Measurements from ENCODE around the gene FLVCR2. TPM values are rescaled to one million over a fixed set of nuclear protein-coding genes. Genes with fewer than 3 reads are reported as not detected.
"Not testable (repeated sequence)": the region's sequence is repeated elsewhere in the genome, so short reads cannot be mapped to it uniquely, and the experiment has no call there.

FLVCR2 gene
- total and polyA plus RNA-seq, 5 donors from 2014 or later, result 4.4 to 7.7 (median 5.4) TPM

GRCh38 chr14:75597149-75597548 lies 18.7 kb downstream of the FLVCR2 start:
- H3K4me3 ChIP-seq (ENCODE audit: low read depth, low read length), result no peak overlapping the region
- Mint-ChIP-seq H3K27ac (no peak overlapping the region), H3K4me3 (no peak overlapping the region), H3K4me1 (peaks cover 0 to 20% (median 1%) of the 10 kb centered on the region in 4 donors), H3K27me3 (peaks cover 4% of the 10 kb centered on the region), H3K36me3 (peaks cover 5% of the 10 kb centered on the region), H3K9me3 (peaks cover 0 to 2% (median 0%) of the 10 kb centered on the region in 7 donors)
- no peaks in the 10 kb centered on the region for H3K36me3 ChIP-seq (ENCODE audit: control insufficient read depth, insufficient read depth, low read length)
- no peak overlapping the region for H3K27ac ChIP-seq (ENCODE audit: insufficient read depth, low read length, poor library complexity, severe bottlenecking)
- ATAC-seq (ENCODE audit: low read depth in 2 of 2) (no peak), DNase-seq (no peak)
- no peaks in the 10 kb centered on the region for H3K27me3 ChIP-seq (ENCODE audit: control insufficient read depth, insufficient read depth, low read length)
- no peaks in the 10 kb centered on the region for H3K4me1 ChIP-seq (ENCODE audit: control insufficient read depth, insufficient read depth, low read length, poor library complexity, severe bottlenecking)
- H3K9me3 ChIP-seq (ENCODE audit: control insufficient read depth in 2 of 2, low read length in 2 of 2), result no peaks in the 10 kb centered on the region

GRCh38 chr14:75600100-75600499 lies 21.7 kb downstream of the FLVCR2 start:
- not testable (repeated sequence) for H3K4me1 ChIP-seq (ENCODE audit: control insufficient read depth, insufficient read depth, low read length, poor library complexity, severe bottlenecking); H3K4me3 Mint-ChIP-seq; H3K27ac ChIP-seq (ENCODE audit: insufficient read depth, low read length, poor library complexity, severe bottlenecking); H3K27me3 Mint-ChIP-seq; H3K9me3 ChIP-seq (ENCODE audit: control insufficient read depth in 2 of 2, low read length in 2 of 2); H3K27me3 ChIP-seq (ENCODE audit: control insufficient read depth, insufficient read depth, low read length); H3K36me3 ChIP-seq (ENCODE audit: control insufficient read depth, insufficient read depth, low read length); H3K36me3 Mint-ChIP-seq; H3K4me3 ChIP-seq (ENCODE audit: low read depth, low read length); H3K9me3 Mint-ChIP-seq; ATAC-seq (ENCODE audit: low read depth in 2 of 2); H3K27ac Mint-ChIP-seq
- DNase-seq, result peak in 1 of 3 donors; percentile 27
- H3K4me1 Mint-ChIP-seq, result peaks cover 0 to 12% (median 2%) of the 10 kb centered on the region in 4 donors

DNA sequence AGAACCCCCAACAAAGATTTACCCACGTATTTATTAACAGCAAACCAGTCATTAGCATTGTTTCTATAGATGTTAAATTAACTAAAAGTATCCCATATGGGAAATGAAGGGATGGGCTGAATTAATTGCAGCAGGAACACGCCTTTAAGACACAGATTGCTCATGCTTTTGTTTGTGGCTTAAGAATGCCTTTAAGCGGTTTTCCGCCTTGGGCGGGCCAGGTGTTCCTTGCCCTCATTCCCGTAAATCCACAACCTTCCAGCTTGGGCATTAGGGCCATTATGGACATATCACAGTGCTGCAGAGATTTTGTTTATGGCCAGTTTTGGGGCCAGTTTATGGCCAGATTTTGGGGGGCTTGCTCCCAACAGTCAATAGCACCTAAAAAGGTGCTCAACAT lies 22.6 kb downstream of the FLVCR2 start:
- H3K36me3 Mint-ChIP-seq; H3K36me3 ChIP-seq (ENCODE audit: control insufficient read depth, insufficient read depth, low read length); H3K9me3 Mint-ChIP-seq; DNase-seq; H3K27me3 ChIP-seq (ENCODE audit: control insufficient read depth, insufficient read depth, low read length); H3K27me3 Mint-ChIP-seq; H3K4me3 ChIP-seq (ENCODE audit: low read depth, low read length); H3K27ac ChIP-seq (ENCODE audit: insufficient read depth, low read length, poor library complexity, severe bottlenecking); ATAC-seq (ENCODE audit: low read depth in 2 of 2); H3K27ac Mint-ChIP-seq; H3K9me3 ChIP-seq (ENCODE audit: control insufficient read depth in 2 of 2, low read length in 2 of 2); H3K4me1 ChIP-seq (ENCODE audit: control insufficient read depth, insufficient read depth, low read length, poor library complexity, severe bottlenecking); H3K4me3 Mint-ChIP-seq: not testable (repeated sequence)
- peaks cover 0 to 12% (median 3%) of the 10 kb centered on the region in 4 donors for H3K4me1 Mint-ChIP-seq

- H3K27ac Mint-ChIP-seq, result no peak overlapping the region
- H3K4me3 Mint-ChIP-seq, result no peak overlapping the region
- H3K27me3 Mint-ChIP-seq, result peaks cover 4% of the 10 kb centered on the region
- H3K36me3 Mint-ChIP-seq, result peaks cover 7% of the 10 kb centered on the region
- Histone ChIP-seq H3K36me3 (ENCODE audit: control insufficient read depth, insufficient read depth, low read length) (peaks cover 2% of the 10 kb centered on the region), H3K27me3 (ENCODE audit: control insufficient read depth, insufficient read depth, low read length) (no peaks in the 10 kb centered on the region), H3K9me3 (ENCODE audit: control insufficient read depth in 2 of 2, low read length in 2 of 2) (peaks cover 3 to 7% of the 10 kb centered on the region in 2 experiments), H3K27ac (ENCODE audit: insufficient read depth, low read length, poor library complexity, severe bottlenecking) (no peak overlapping the region), H3K4me3 (ENCODE audit: low read depth, low read length) (no peak overlapping the region), H3K4me1 (ENCODE audit: control insufficient read depth, insufficient read depth, low read length, poor library complexity, severe bottlenecking) (no peaks in the 10 kb centered on the region)
- no peak for ATAC-seq (ENCODE audit: low read depth in 2 of 2)
- peaks cover 0 to 2% (median 0%) of the 10 kb centered on the region in 7 donors for H3K9me3 Mint-ChIP-seq
- peaks cover 0 to 12% (median 3%) of the 10 kb centered on the region in 4 donors for H3K4me1 Mint-ChIP-seq
- no peak for DNase-seq
These were observed 24.1 kb downstream of the FLVCR2 start for GRCh38 chr14:75602503-75602902.

DNA sequence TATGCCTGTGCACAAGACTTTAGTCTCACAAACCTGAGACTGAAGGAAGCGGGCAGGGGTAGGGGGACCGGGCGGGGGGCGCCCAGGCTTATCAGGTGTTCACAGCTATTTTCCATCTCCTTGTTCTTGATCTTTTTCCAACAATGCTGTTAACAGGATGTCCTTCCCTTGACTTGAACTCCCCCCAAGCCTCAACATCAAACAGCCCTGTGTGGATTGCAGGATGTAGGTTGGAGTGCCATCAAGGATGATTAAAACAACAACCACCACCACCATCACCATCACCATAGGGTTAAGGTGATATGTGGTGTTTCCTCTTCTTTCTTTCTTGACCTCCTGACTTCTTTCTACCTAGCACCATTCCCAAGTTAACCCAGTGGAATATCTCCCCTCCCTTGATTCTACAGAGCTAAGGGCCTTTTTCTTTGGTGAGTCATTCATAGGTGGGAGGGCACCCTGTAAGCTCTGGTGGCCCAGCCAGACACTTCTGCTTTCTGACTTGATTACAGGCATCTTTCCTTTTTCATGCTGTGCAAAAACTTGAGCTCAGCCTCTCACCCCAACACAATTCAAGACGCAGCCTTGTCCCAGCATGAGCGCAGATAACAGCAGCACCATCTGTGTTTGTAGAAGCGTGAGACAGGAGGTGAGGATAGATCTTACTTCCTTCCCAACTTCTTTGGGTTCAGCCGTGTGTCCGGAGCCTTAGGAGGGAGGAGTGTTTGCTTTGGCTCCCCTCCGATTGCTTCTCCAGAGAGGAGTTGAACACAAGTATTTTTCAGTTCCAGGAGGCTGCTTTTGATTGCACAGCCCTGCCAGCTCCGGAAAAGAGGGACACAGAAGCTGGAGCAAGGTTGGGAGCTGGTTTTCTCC lies 26.8 kb downstream of the FLVCR2 start:
- peaks cover 2% of the 10 kb centered on the region for H3K36me3 ChIP-seq (ENCODE audit: control insufficient read depth, insufficient read depth, low read length)
- H3K27me3 Mint-ChIP-seq, result no peaks in the 10 kb centered on the region
- no peak overlapping the region for H3K4me3 ChIP-seq (ENCODE audit: low read depth, low read length)
- H3K27ac ChIP-seq (ENCODE audit: insufficient read depth, low read length, poor library complexity, severe bottlenecking), result no peak overlapping the region
- H3K4me1 Mint-ChIP-seq, result peaks cover 0 to 8% (median 4%) of the 10 kb centered on the region in 4 donors
- H3K9me3 ChIP-seq (ENCODE audit: control insufficient read depth in 2 of 2, low read length in 2 of 2), result peaks cover 4 to 15% of the 10 kb centered on the region in 2 experiments
- no peak overlapping the region for H3K4me3 Mint-ChIP-seq
- no peak overlapping the region for H3K27ac Mint-ChIP-seq
- H3K4me1 ChIP-seq (ENCODE audit: control insufficient read depth, insufficient read depth, low read length, poor library complexity, severe bottlenecking), result no peaks in the 10 kb centered on the region
- DNase-seq (no peak), ATAC-seq (ENCODE audit: low read depth in 2 of 2) (no peak)
- peaks cover 14% of the 10 kb centered on the region for H3K36me3 Mint-ChIP-seq
- no peaks in the 10 kb centered on the region for H3K27me3 ChIP-seq (ENCODE audit: control insufficient read depth, insufficient read depth, low read length)
- no peaks in the 10 kb centered on the region for H3K9me3 Mint-ChIP-seq

DNA sequence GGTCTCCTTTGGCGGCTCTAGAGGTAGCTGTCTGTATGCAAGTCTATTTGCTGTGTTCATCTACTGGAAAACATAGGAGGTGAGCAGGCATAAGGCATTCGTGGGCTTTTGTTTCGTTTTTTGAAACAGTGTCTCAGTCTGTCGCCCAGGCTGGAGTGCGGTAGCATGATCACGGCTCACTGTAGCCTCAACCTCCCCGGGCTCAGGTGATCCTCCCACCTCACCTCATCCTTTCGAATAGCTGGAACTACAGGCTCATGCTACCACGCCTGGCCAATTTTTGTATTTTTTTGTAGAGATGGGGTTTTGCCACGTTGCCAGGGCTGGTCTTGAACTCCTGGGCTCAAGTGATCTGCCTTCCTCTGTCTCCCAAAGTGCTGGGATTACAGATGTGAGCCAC lies 27.5 kb downstream of the FLVCR2 start:
- no peaks in the 10 kb centered on the region for H3K9me3 Mint-ChIP-seq
- peaks cover 0 to 8% (median 2%) of the 10 kb centered on the region in 4 donors for H3K4me1 Mint-ChIP-seq
- no peaks in the 10 kb centered on the region for H3K27me3 ChIP-seq (ENCODE audit: control insufficient read depth, insufficient read depth, low read length)
- no peak for DNase-seq
- peaks cover 14% of the 10 kb centered on the region for H3K36me3 Mint-ChIP-seq
- no peak for ATAC-seq (ENCODE audit: low read depth in 2 of 2)
- H3K36me3 ChIP-seq (ENCODE audit: control insufficient read depth, insufficient read depth, low read length), result peaks cover 2% of the 10 kb centered on the region
- no peaks in the 10 kb centered on the region for H3K27me3 Mint-ChIP-seq
- H3K4me3 ChIP-seq (ENCODE audit: low read depth, low read length), result no peak overlapping the region
- H3K4me3 Mint-ChIP-seq, result no peak overlapping the region
- H3K27ac Mint-ChIP-seq, result no peak overlapping the region
- peaks cover 4 to 15% of the 10 kb centered on the region in 2 experiments for H3K9me3 ChIP-seq (ENCODE audit: control insufficient read depth in 2 of 2, low read length in 2 of 2)
- no peak overlapping the region for H3K27ac ChIP-seq (ENCODE audit: insufficient read depth, low read length, poor library complexity, severe bottlenecking)
- H3K4me1 ChIP-seq (ENCODE audit: control insufficient read depth, insufficient read depth, low read length, poor library complexity, severe bottlenecking), result no peaks in the 10 kb centered on the region

DNA sequence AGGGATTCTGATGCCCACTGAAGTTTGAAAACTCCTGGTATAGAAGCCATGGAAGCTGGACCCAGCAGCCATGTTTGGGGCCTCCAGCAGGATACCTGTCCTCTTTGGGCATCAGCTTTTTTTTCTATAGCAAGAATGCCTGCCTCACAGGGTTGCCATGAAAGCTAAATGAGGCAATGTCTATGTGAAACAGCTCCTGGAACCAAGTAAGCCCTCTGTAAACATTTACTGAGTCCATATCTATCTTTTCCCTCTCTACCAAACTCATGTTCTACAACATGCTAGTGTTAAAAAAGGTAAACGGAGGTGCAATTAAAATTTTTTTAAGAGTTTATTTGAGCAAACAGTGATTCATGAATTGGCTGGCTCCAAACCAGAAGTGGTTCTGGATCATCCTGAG lies 28.6 kb downstream of the FLVCR2 start:
- no peak for DNase-seq
- Histone ChIP-seq H3K4me3 (ENCODE audit: low read depth, low read length) (no peak overlapping the region), H3K4me1 (ENCODE audit: control insufficient read depth, insufficient read depth, low read length, poor library complexity, severe bottlenecking) (no peaks in the 10 kb centered on the region), H3K9me3 (ENCODE audit: control insufficient read depth in 2 of 2, low read length in 2 of 2) (peaks cover 4 to 15% of the 10 kb centered on the region in 2 experiments), H3K27me3 (ENCODE audit: control insufficient read depth, insufficient read depth, low read length) (no peaks in the 10 kb centered on the region), H3K36me3 (ENCODE audit: control insufficient read depth, insufficient read depth, low read length) (peaks cover 2% of the 10 kb centered on the region), H3K27ac (ENCODE audit: insufficient read depth, low read length, poor library complexity, severe bottlenecking) (no peak overlapping the region)
- Mint-ChIP-seq H3K27ac (no peak overlapping the region), H3K4me3 (no peak overlapping the region), H3K9me3 (no peaks in the 10 kb centered on the region), H3K4me1 (peaks cover 0 to 8% (median 2%) of the 10 kb centered on the region in 4 donors), H3K36me3 (peaks cover 14% of the 10 kb centered on the region), H3K27me3 (no peaks in the 10 kb centered on the region)
- ATAC-seq (ENCODE audit: low read depth in 2 of 2), result no peak
